ENCODE results near the gene MAD1L1. TPM values are rescaled to one million over a fixed set of nuclear protein-coding genes. Genes with fewer than 3 reads are reported as not detected.

MAD1L1 gene
- total and polyA plus RNA-seq, 2 of the 4 experiments (the other 2 are of a cell fraction) = 29.0 to 40.9 TPM

DNA sequence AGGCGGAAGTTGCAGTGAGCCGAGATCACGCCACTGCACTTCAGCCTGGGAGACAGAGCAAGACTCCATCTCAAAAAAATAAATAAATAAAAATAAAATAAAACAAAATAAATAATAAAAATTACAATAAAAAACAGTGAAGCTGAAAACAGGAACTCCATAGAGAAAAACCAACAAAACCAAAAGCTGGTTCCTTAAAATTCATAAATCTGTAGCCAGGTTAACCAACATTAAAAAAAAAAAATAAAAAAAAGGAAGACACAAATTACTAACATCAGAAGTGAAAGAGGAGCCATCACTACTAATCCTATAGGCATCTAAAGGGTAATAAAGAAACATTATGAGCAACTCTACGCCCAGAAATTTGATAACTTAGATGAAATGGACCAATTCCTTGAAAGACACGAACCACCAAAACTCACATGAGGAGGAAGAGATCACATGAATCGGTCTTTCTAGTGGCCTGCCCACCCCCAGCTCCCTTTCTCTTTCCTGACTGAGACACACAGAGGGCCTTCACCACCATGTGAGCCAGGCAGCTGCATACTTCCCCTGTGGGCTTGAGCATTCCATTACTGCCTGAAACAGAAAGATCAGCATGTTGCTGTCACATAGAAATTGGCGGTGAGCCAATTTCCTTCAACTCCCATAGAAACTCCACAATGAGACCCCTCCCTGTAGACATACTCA, 208.7 kb downstream of the MAD1L1 start:
- Histone ChIP-seq H3K4me1 (ENCODE audit: control insufficient read depth, insufficient read depth, low read length) (peaks cover 12% of the 10 kb centered on the region), H3K27me3 (ENCODE audit: control insufficient read depth, insufficient read depth, low read length) (no peaks in the 10 kb centered on the region), H3K18ac (ENCODE audit: low read depth, low read length) (no peak overlapping the region), H4K5ac (ENCODE audit: low read depth, low read length) (no peak overlapping the region), H4K8ac (ENCODE audit: low read depth in 2 of 2, low read length in 2 of 2) (no peak overlapping the region), H4K91ac (ENCODE audit: insufficient read depth, low read depth, low read length) (no peak overlapping the region), H3K27ac (ENCODE audit: insufficient read depth, low read length) (no peak overlapping the region), H2AK9ac (replicated peaks; ENCODE audit: low read depth, low read length, poor library complexity) (no peak overlapping the region), H3K23ac (ENCODE audit: low read depth, low read length) (no peak overlapping the region), H3K36me3 (ENCODE audit: control insufficient read depth, insufficient read depth, low read length) (no peaks in the 10 kb centered on the region), H2BK20ac (ENCODE audit: low read depth, low read length) (no peak overlapping the region), H2BK5ac (ENCODE audit: low read depth, low read length, poor library complexity, severe bottlenecking) (no peak overlapping the region), H3K4ac (ENCODE audit: low read depth, low read length) (no peak overlapping the region), H3K4me2 (ENCODE audit: low read depth, low read length) (no peak overlapping the region), H2BK15ac (ENCODE audit: low read depth, low read length) (no peak overlapping the region), H2BK120ac (ENCODE audit: low read depth, low read length) (no peak overlapping the region), H2AFZ (replicated peaks; ENCODE audit: low read length, poor library complexity) (no peak overlapping the region), H3K9me3 (ENCODE audit: control insufficient read depth, insufficient read depth, low read length) (peaks cover 16% of the 10 kb centered on the region), H2AK5ac (ENCODE audit: low read depth, low read length) (no peak overlapping the region), H3K56ac (ENCODE audit: extremely low read depth, insufficient read depth, low read length) (no peak overlapping the region), H4K20me1 (ENCODE audit: insufficient read depth, low read length) (no peaks in the 10 kb centered on the region; the same call in 1 of the 2 replicates), H3K79me1 (ENCODE audit: low read depth in 1 of 2, low read length in 2 of 2) (peaks cover 11 to 26% of the 10 kb centered on the region in 2 experiments), H3K9me1 (ENCODE audit: insufficient read depth, low read length) (peaks cover 6% of the 10 kb centered on the region), H3K4me3 (ENCODE audit: insufficient read depth, low read depth, low read length) (no peak overlapping the region), H3K9ac (ENCODE audit: low read depth, low read length) (no peak overlapping the region), H3K14ac (replicated peaks; ENCODE audit: low read depth, low read length) (no peak overlapping the region)
- ChIA-PET CTCF (no interaction called here), POLR2A (ENCODE audit: unreplicated experiment) (no interaction called here)
- TF ChIP-seq MAZ (IDR thresholded peaks at IDR 0.05; ENCODE audit: borderline replicate concordance, low read depth, low read length) (no peak), CHD1 (IDR thresholded peaks at IDR 0.05; ENCODE audit: low read depth, low read length) (no peak), CTCF (conservative IDR thresholded peaks at IDR 0.05; ENCODE audit: low read depth, low read length) (no peak), FOS (IDR thresholded peaks at IDR 0.05; ENCODE audit: low read depth, low read length) (no peak), BHLHE40 (IDR thresholded peaks at IDR 0.05; ENCODE audit: low read depth, low read length) (no peak), MAFK (IDR thresholded peaks at IDR 0.05; ENCODE audit: low read depth, low read length) (no peak), USF2 (IDR thresholded peaks at IDR 0.05; ENCODE audit: low read depth, low read length) (no peak), RFX5 (IDR thresholded peaks at IDR 0.05; ENCODE audit: low read depth, low read length) (no peak), CEBPB (IDR thresholded peaks at IDR 0.05; ENCODE audit: low read depth, low read length) (no peak), NFE2L2 (IDR thresholded peaks at IDR 0.05; ENCODE audit: low read depth, low read length) (no peak), MXI1 (IDR thresholded peaks at IDR 0.05; ENCODE audit: borderline replicate concordance, low read depth, low read length) (no peak), RAD21 (IDR thresholded peaks at IDR 0.05; ENCODE audit: low read length) (no peak)
- in situ Hi-C loops (cut with MboI; ENCODE audit: low sequenced_read_pairs) (no loop called here), intact Hi-C loops (cut with micrococcal nuclease) (no loop called here), dilution Hi-C loops (cut with HindIII; ENCODE audit: low sequenced_read_pairs, unreplicated experiment) (no loop called here)
- ATAC-seq (ENCODE audit: low read depth) (no peak), DNase-seq (no peak)
- WGBS, 2 experiments (ENCODE audit: extremely low coverage in 2 of 2, insufficient read length in 1 of 2) = 80% methylated on average over 1 of the region's 7 CpGs; no CpG with 5 or more reads in 1 of the 2 experiments
- BruUV-seq (replicated peaks) = no TSS peak
